Muscle of leg (tissue), 11 donors: Measurements from ENCODE around the gene VGLL4. TPM values are rescaled to one million over a fixed set of nuclear protein-coding genes. Genes with fewer than 3 reads are reported as not detected.

Source experiments
- DNase-seq: peaks from one replicate; pipeline ENCODE4 v3.0.0; 2013
- H3K27ac ChIP-seq: one replicate; pipeline ENCODE4 v1.5.1; 2013; ENCODE audit warnings: mild to moderate bottlenecking, low read length, control low read depth
- H3K27me3 ChIP-seq: one replicate; pipeline ENCODE4 v1.6.1; 2013; ENCODE audit warnings: low read length; ENCODE audit not compliant: control insufficient read depth, insufficient read depth
- H3K36me3 ChIP-seq: one replicate; pipeline ENCODE4 v1.6.1; 2013; ENCODE audit warnings: low read length; ENCODE audit not compliant: control insufficient read depth, insufficient read depth
- H3K4me1 ChIP-seq: one replicate; pipeline ENCODE4 v1.6.1; 2013; ENCODE audit warnings: low read length; ENCODE audit not compliant: control insufficient read depth, insufficient read depth
- H3K4me3 ChIP-seq: one replicate; pipeline ENCODE4 v1.5.1; 2013; ENCODE audit warnings: low read length, control low read depth
- H3K9me3 ChIP-seq: replicated peaks from 2 replicates; pipeline ENCODE4 v1.6.1; 2013; ENCODE audit warnings: low read depth, low read length; ENCODE audit not compliant: control insufficient read depth
- WGBS: methylation state at CpG from one replicate; pipeline ENCODE4 v1.1.5; 2013; ENCODE audit warnings: missing lambda C conversion rate; ENCODE audit not compliant: insufficient coverage; 5-methylcytosine and 5-hydroxymethylcytosine counted together
- polyA plus RNA-seq, 8 donors: library from polyadenylated mRNA; unstranded; fragments of 120-200 nt; gene quantifications; one replicate each; pipeline versions ENCODE4 v1.2.1 to v1.2.3, GENCODE V29; 2013; ENCODE audit warnings: inconsistent platforms in 1 of 8, low replicate concordance in 1 of 8; ENCODE audit not compliant: insufficient read length in 8 of 8, insufficient read depth in 1 of 8
- total RNA-seq: library from RNA; stranded (reverse); fragments of 120-200 nt; gene quantifications from one replicate; pipeline ENCODE4 v1.2.4, GENCODE V29; 2013

Gene VGLL4
- total and polyA plus RNA-seq, 9 donors, result 36.7 to 58.4 (median 49.4) TPM

GRCh38 chr3:11641683-11642430, 1.9 kb downstream of the VGLL4 start:
- H3K4me1 ChIP-seq, result peaks cover 37% of the 10 kb centered on the region
- no peaks in the 10 kb centered on the region for H3K9me3 ChIP-seq
- H3K27ac ChIP-seq, result peak overlapping the region; percentile 98
- H3K27me3 ChIP-seq, result no peaks in the 10 kb centered on the region
- DNase-seq, result peak; percentile 86
- WGBS, result no CpG with 5 or more reads among the region's 13 CpGs
- H3K36me3 ChIP-seq, result peaks cover 4% of the 10 kb centered on the region
- peak overlapping the region; percentile 67 for H3K4me3 ChIP-seq

DNA sequence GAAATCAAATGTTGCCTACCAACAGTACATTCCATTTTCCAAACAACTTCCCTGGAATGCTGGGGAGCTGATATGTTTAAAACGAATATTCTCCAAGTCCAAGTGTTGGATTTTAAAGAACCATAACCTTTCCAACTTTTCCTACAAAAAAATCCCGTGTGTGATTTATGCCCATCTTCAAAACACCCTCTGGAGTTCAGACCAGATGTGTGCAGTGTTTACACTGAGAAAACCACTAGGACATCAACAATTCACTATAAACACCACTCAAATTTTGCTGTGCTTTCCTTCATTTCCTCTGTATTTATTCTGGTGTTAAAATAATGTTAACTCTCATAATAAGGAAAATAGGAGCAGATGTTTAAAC, 2.4 kb downstream of the VGLL4 start:
- no peaks in the 10 kb centered on the region for H3K27me3 ChIP-seq
- no peaks in the 10 kb centered on the region for H3K9me3 ChIP-seq
- DNase-seq, result peak; percentile 50
- H3K4me3 ChIP-seq, result peak overlapping the region; percentile 67
- WGBS, result no CpG with 5 or more reads among the region's 2 CpGs
- H3K27ac ChIP-seq, result peak overlapping the region; percentile 98
- peaks cover 37% of the 10 kb centered on the region for H3K4me1 ChIP-seq
- peaks cover 4% of the 10 kb centered on the region for H3K36me3 ChIP-seq

DNA sequence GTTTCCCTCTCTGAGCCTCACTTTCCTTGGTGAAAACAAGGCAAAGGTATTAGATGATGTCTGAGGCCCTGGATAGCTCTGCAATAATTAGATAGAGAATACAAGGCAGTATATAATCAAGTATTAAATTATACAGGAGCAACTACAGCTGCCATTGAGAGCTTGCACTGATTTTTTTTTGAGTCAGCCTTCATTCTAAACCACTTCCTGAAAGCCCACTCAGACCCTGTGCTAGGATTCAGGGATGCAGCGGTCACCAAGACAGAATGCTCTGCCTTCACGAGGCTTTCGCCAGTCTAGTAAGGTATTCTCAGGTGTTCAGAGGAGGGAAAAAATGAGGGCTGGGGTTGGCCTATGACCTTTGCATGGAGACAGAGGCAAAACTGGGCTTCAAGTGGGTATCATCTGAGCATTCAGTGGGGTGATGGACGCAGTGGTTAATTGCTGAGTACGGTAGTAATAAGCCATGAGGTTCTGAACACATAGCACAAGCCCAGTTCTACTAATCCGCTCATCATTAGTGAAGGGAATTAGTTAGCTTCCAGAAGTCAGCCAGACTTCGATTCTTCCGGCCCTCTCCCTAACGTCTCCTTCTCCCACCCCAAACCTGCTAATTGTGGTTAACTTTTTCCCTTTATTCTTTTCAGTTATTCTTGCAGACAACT, 3.6 kb downstream of the VGLL4 start:
- 62% methylated on average over 3 of the region's 9 CpGs for WGBS
- no peak for DNase-seq
- peaks cover 43% of the 10 kb centered on the region for H3K4me1 ChIP-seq
- no peaks in the 10 kb centered on the region for H3K27me3 ChIP-seq
- no peaks in the 10 kb centered on the region for H3K9me3 ChIP-seq
- peak overlapping the region; percentile 98 for H3K27ac ChIP-seq
- H3K36me3 ChIP-seq, result peaks cover 4% of the 10 kb centered on the region
- H3K4me3 ChIP-seq, result peak overlapping the region; percentile 9

- peak; percentile 79 for DNase-seq
- Histone ChIP-seq H3K4me1 (peaks cover 49% of the 10 kb centered on the region), H3K4me3 (peak overlapping the region; percentile 9), H3K9me3 (no peaks in the 10 kb centered on the region), H3K27ac (peak overlapping the region; percentile 98), H3K36me3 (peaks cover 4% of the 10 kb centered on the region), H3K27me3 (no peaks in the 10 kb centered on the region)
- 23% methylated on average over 5 of the region's 17 CpGs for WGBS
Measured at GRCh38 chr3:11638495-11639358, 5.0 kb downstream of the VGLL4 start.

DNA sequence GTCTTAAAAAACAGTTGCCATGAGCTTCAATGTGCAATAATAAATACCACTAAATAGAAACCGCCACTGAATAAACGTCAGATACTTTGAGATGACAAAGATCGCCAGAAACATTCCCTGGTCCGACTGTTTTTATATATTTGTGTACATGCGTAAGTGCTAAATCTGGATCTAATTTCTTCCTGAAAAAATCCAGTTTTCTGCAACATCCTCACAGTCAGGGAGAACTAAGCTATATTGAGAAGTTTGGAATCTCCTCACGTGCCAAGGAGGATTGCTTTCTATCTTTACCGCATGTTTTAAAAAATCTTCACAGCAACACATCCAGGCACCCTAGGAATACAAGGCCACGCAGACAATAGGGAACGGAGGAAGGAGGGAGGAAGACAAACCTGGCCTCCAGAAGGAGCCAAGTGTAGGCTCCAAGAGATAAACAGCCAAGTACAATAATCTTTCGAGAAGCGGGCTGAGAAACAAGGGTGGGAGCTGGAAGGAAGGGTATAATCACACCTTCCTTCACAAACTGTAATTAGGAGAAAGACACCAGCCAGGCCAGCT, 5.7 kb downstream of the VGLL4 start:
- Histone ChIP-seq H3K9me3 (no peaks in the 10 kb centered on the region), H3K36me3 (peaks cover 4% of the 10 kb centered on the region), H3K4me3 (peak overlapping the region; percentile 9), H3K27ac (peak overlapping the region; percentile 98), H3K4me1 (peaks cover 49% of the 10 kb centered on the region), H3K27me3 (no peaks in the 10 kb centered on the region)
- DNase-seq, result peak; percentile 89
- WGBS, result no CpG with 5 or more reads among the region's 11 CpGs

GRCh38 chr3:11636394-11636770, 7.3 kb downstream of the VGLL4 start:
- Histone ChIP-seq H3K36me3 (peaks cover 4% of the 10 kb centered on the region), H3K4me3 (no peak overlapping the region)

DNA sequence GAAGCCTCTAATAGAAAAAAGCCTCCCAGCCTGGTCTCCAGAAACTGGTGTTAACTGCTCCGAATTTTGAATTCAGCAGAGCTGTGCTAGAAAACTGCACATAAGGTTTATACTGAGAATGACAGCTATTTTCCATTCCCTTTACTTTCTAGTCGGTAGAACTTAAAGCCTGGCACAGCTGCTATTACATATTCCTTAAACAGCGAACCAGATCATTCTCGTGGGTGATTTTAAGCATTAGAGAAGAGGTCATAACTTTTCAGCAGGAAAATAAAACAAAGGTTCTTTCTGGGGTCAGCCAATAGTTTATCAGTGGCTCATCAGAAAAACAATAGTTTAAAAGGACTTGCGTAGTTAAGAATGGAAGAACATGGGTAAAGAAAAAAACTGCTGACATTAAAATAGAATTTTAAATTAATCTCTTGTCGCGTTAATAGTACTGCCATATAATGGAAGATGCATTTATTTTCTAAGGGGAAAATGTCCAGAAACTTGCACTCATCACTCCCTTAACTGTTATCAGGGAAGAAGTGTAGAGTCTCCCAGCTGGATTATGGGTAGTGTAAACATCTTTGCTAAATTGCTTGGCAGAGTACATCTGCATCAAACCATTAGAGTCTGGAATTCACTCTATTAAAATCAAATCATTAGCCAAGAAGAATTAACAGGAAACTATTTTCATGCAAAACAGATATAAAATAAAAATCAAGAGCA, 7.9 kb downstream of the VGLL4 start:
- no peak overlapping the region for H3K4me3 ChIP-seq
- no peaks in the 10 kb centered on the region for H3K9me3 ChIP-seq
- WGBS, result 40% methylated on average over 1 of the region's 7 CpGs
- peaks cover 4% of the 10 kb centered on the region for H3K36me3 ChIP-seq
- no peaks in the 10 kb centered on the region for H3K27me3 ChIP-seq
- DNase-seq, result peak; percentile 93
- peak overlapping the region; percentile 98 for H3K27ac ChIP-seq
- H3K4me1 ChIP-seq, result peaks cover 54% of the 10 kb centered on the region

More at GRCh38 chr3:11636394-11636770, 7.3 kb downstream of the VGLL4 start:
- Histone ChIP-seq H3K9me3 (no peaks in the 10 kb centered on the region), H3K4me1 (peaks cover 54% of the 10 kb centered on the region), H3K27ac (peak overlapping the region; percentile 98), H3K27me3 (no peaks in the 10 kb centered on the region)
- peak; percentile 57 for DNase-seq
- no CpG with 5 or more reads among the region's 3 CpGs for WGBS

- H3K27ac ChIP-seq, result peak overlapping the region; percentile 98
- H3K36me3 ChIP-seq, result peaks cover 4% of the 10 kb centered on the region
- H3K4me3 ChIP-seq, result no peak overlapping the region
- DNase-seq, result no peak
- H3K9me3 ChIP-seq, result no peaks in the 10 kb centered on the region
- peaks cover 46% of the 10 kb centered on the region for H3K4me1 ChIP-seq
- H3K27me3 ChIP-seq, result no peaks in the 10 kb centered on the region
- 49% methylated on average over 4 of the region's 4 CpGs for WGBS
Measured at GRCh38 chr3:11634974-11635612, 8.6 kb downstream of the VGLL4 start.

- no peaks in the 10 kb centered on the region for H3K9me3 ChIP-seq
- peaks cover 2% of the 10 kb centered on the region for H3K36me3 ChIP-seq
- no peak for DNase-seq
- WGBS, result 67% methylated on average over 9 of the region's 11 CpGs
- H3K4me1 ChIP-seq, result peaks cover 38% of the 10 kb centered on the region
- no peaks in the 10 kb centered on the region for H3K27me3 ChIP-seq
- H3K27ac ChIP-seq, result peak overlapping the region; percentile 22
- no peak overlapping the region for H3K4me3 ChIP-seq
Measured at GRCh38 chr3:11634081-11634635, 9.6 kb downstream of the VGLL4 start.
